ENCODE data around the gene TREX2.

DNA sequence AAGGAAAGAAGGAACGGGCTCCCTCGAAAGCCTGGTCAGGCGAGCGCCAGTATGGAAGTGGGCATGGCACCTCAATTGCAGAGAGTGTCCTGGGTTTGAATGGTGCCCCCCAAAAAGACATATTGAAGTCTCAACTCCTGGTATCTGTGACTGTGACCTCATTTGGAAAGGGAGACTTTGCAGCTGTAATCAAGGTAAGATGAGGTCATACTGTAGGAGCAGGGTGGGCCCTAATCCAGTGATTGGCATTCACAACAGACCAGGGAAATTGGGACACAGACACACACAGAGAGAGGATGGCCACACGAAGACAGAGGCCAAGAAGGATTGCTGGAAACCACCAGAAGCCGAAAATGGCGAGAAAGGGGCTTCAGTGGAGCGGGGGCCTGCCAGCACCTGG, 28.2 kb downstream of the TREX2 start:
- TF ChIP-seq, protein P1, sequence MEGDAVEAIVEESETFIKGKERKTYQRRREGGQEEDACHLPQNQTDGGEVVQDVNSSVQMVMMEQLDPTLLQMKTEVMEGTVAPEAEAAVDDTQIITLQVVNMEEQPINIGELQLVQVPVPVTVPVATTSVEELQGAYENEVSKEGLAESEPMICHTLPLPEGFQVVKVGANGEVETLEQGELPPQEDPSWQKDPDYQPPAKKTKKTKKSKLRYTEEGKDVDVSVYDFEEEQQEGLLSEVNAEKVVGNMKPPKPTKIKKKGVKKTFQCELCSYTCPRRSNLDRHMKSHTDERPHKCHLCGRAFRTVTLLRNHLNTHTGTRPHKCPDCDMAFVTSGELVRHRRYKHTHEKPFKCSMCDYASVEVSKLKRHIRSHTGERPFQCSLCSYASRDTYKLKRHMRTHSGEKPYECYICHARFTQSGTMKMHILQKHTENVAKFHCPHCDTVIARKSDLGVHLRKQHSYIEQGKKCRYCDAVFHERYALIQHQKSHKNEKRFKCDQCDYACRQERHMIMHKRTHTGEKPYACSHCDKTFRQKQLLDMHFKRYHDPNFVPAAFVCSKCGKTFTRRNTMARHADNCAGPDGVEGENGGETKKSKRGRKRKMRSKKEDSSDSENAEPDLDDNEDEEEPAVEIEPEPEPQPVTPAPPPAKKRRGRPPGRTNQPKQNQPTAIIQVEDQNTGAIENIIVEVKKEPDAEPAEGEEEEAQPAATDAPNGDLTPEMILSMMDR (conservative IDR thresholded peaks at IDR 0.05; ENCODE audit: low read length), result no peak
- TF ChIP-seq EZH2phosphoT487 (IDR thresholded peaks at IDR 0.05; ENCODE audit: borderline replicate concordance, low read depth, low read length), result no peak

Data from OCI-LY7 (cell line).